Pancreas (tissue), 10 donors: ENCODE results near the gene DNAJB9. TPM values are rescaled to one million over a fixed set of nuclear protein-coding genes. Genes with fewer than 3 reads are reported as not detected.

Experiments used
- ATAC-seq, 4 donors: fragments of 200-7000 bp; cut with Tn5 transposase; one replicate each; pipeline versions ENCODE4 v1.8.0 to v1.9.1; 2020; ENCODE audit warnings: mild to moderate bottlenecking in 4 of 4, moderate library complexity in 4 of 4
- DNase-seq, 6 donors: peaks; one replicate each; pipeline ENCODE4 v3.0.0-alpha.2; 2020
- FAIRE-seq: peaks from 2 replicates; lab custom pipeline; 2012; peaks lifted over from hg19 to GRCh38; lab: Jason Lieb, UNC
- H3K27ac ChIP-seq, 4 donors: fragments of 200-600 bp; sonication (generic); 1 replicate in 3 of 4; 2 replicates in 1 of 4; pipeline versions ENCODE4 v1.5.0 to v1.8.0; 2020
- H3K27me3 ChIP-seq, 4 donors: fragments of 200-600 bp; one replicate each; pipeline ENCODE4 v1.8.0; 2021
- H3K36me3 ChIP-seq, 3 donors: fragments of 200-600 bp; sonication (generic) in 1 of 3; one replicate each; pipeline versions ENCODE4 v1.5.0 to v1.8.0; 2020 to 2021
- H3K4me1 ChIP-seq, 3 donors: fragments of 200-600 bp; one replicate each; pipeline ENCODE4 v1.8.0; 2021
- H3K4me3 ChIP-seq, 4 donors: fragments of 200-600 bp; sonication (generic) in 2 of 4; one replicate each; pipeline versions ENCODE4 v1.5.0 to v1.8.0; 2020 to 2021
- H3K9me3 ChIP-seq, 4 donors: fragments of 200-600 bp; one replicate each; pipeline ENCODE4 v1.8.0; 2021
- CTCF ChIP-seq, 4 donors: fragments of 200-600 bp; sonication (generic) in 3 of 4; IDR thresholded peaks; one replicate each; pipeline versions ENCODE4 v1.5.0 to v1.8.0; 2021; ENCODE audit warnings: antibody characterized with exemption in 4 of 4
- WGBS, 2 donors: extraction: QIAGEN DNeasy Blood & Tissue Kit; methylation state at CpG; one replicate each; pipeline ENCODE4 v1.1.7; 2013; 5-methylcytosine and 5-hydroxymethylcytosine counted together
- intact Hi-C, 3 donors: fragments of 100-400 bp; cut with DNase I; formaldehyde crosslinking; loops; one replicate each; pipeline versions ENCODE4 v1.11.1 to v1.14.2; 2022
- polyA plus RNA-seq, 2 donors: library from polyadenylated mRNA; stranded (reverse); fragments of 200-250 nt; gene quantifications; one replicate each; pipeline ENCODE4 v1.2.3, GENCODE V29; 2013
- total RNA-seq, 6 donors: library from RNA; stranded (reverse); fragmentation: NEBNext Ultra II Directional in 4 of 6; extraction: Animal tissue kit (Norgen Biotek cat#: 25700) in 4 of 6; gene quantifications; one replicate each; pipeline versions ENCODE4 v1.2.1 to v1.2.4, GENCODE V29; 2021 to 2023
- donor health status: healthy with polysubstance abuse.
- donor health status: DM: no; HTN: no; CAD: no; lungs with moderate emphysema.
- donor health status: DM: no; HTN: no; CAD: no.
- donor health status: control.
- donor health status: control.
- donor health status: Bipolar disorder and iron deficiency.
- donor health status: DM: yes; HTN: yes; CAD: no.
- donor health status: DM: no; HTN: no; CAD: no.
- donor health status: DM: no; HTN: no; CAD: no.
- donor health status: DM: yes; HTN: yes; CAD: no.

Gene DNAJB9
- total and polyA plus RNA-seq, 8 donors: 10.8 to 46.4 (median 34.6) TPM

DNA sequence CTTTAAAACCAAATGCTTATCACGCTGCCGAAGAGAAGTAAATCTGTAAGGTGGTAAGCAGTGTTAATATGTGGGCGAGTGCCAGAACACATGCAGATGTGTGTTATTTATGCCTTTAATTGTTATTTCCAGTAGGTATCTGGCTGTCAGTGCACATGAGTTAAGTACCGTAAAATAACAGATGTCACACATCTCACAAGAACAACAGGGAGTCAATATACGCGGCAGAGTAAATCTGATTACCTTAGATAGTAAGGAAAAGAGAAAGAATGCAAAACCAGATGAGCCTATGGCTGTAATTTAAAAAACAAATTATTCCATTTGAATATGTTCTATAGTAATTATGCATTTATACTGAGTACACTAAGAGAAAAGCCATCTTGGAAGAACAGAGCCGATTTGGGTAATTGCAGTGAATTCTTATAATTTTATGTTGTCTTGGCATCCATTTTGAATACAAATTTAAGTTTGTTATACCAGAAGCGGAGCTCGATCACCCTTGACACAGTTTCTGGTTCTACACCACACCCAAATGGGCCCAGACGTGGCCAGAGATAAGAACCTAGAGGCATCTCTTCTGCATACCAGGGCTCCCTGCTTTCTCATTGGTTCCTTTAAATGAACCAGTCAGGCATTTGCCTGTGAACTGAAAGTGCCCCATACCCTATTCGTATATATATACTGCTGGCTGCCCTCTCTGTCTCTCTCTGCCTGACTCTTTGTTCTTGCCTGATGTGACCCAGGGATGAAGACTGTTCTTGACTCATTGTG, 34.8 kb downstream of the DNAJB9 start:
- Histone ChIP-seq H3K36me3 (no peaks in the 10 kb centered on the region), H3K27me3 (no peaks in the 10 kb centered on the region), H3K4me1 (no peaks in the 10 kb centered on the region), H3K4me3 (no peak overlapping the region), H3K9me3 (no peaks in the 10 kb centered on the region), H3K27ac (no peak overlapping the region)
- 81 to 92% methylated on average over 11 of the region's 11 CpGs for WGBS, 2 donors
- intact Hi-C loops: no loop called here
- FAIRE-seq: no peak
- no peak for ATAC-seq
- no peak for DNase-seq
- no peak for TF ChIP-seq CTCF (IDR thresholded peaks at IDR 0.05)

DNA sequence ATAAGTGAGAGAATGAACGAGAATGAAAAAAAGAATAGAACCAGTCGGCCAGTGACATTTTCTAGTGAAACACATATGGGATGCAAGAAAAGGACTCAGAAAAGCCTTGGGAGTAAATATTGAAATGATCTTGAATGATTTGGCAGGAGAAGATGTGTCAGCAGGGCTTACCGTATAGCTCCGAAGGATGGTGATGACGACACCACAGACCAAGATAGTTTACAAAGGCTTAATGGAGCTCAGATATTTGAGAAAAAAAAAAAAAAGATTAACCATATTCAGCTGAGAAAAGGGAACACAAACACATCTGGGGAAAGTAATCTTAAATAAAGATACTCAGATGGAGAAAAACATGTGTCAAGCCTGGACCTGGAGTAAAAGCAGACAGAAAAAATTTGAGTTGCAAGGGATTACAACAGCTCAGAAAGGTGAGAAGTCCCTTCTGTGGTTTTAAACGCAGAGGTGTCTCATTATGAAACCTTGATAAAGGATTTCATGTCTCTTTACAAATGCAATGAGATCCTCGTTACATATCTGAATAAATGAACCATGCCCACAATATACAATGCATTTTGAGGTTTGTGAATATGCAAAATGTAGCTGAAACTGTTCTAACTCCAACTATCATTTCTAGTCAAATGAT, 36.0 kb downstream of the DNAJB9 start:
- Histone ChIP-seq H3K27ac (no peak overlapping the region), H3K4me3 (no peak overlapping the region), H3K36me3 (no peaks in the 10 kb centered on the region), H3K9me3 (no peaks in the 10 kb centered on the region), H3K4me1 (no peaks in the 10 kb centered on the region), H3K27me3 (no peaks in the 10 kb centered on the region)
- no peak for TF ChIP-seq CTCF (IDR thresholded peaks at IDR 0.05)
- 78 to 81% methylated on average over 7 of the region's 7 CpGs for WGBS, 2 donors
- ATAC-seq (no peak), FAIRE-seq (no peak), DNase-seq (no peak)
- intact Hi-C loops: no loop called here

- Histone ChIP-seq H3K27me3 (no peaks in the 10 kb centered on the region), H3K9me3 (no peaks in the 10 kb centered on the region), H3K4me1 (peaks cover 0 to 9% (median 6%) of the 10 kb centered on the region in 3 donors), H3K4me3 (no peak overlapping the region), H3K36me3 (no peaks in the 10 kb centered on the region), H3K27ac (no peak overlapping the region)
- no peak for ATAC-seq
- WGBS, 2 donors: 69 to 76% methylated on average over 2 of the region's 2 CpGs
- FAIRE-seq: no peak
- no peak for TF ChIP-seq CTCF (IDR thresholded peaks at IDR 0.05)
- intact Hi-C loops: no loop called here
- no peak for DNase-seq
Observed at GRCh38 chr7:108609643-108610042, 40.0 kb downstream of the DNAJB9 start.

- Histone ChIP-seq H3K27ac (no peak overlapping the region), H3K4me3 (no peak overlapping the region), H3K9me3 (no peaks in the 10 kb centered on the region), H3K4me1 (peaks cover 0 to 9% (median 6%) of the 10 kb centered on the region in 3 donors), H3K36me3 (no peaks in the 10 kb centered on the region), H3K27me3 (no peaks in the 10 kb centered on the region)
- no peak for TF ChIP-seq CTCF (IDR thresholded peaks at IDR 0.05)
- intact Hi-C loops: no loop called here
- 73% methylated on average over 4 of the region's 4 CpGs for WGBS, 2 donors
- DNase-seq (no peak), FAIRE-seq (no peak), ATAC-seq (no peak)
Observed at GRCh38 chr7:108611268-108611667, 41.6 kb downstream of the DNAJB9 start.
